CD4-positive, alpha-beta T cell treated with Interleukin-1 beta for 1 hour (primary cell): ENCODE results near the gene MVB12B.
A peak's percentile ranks its signal among the peaks of the same experiment; 100 is the strongest.

ENCODE experiments used
- DNase-seq, 2 donors: peaks; one replicate each; pipeline ENCODE4 v3.0.0-alpha.2; 2020 to 2022

The MVB12B gene

DNA sequence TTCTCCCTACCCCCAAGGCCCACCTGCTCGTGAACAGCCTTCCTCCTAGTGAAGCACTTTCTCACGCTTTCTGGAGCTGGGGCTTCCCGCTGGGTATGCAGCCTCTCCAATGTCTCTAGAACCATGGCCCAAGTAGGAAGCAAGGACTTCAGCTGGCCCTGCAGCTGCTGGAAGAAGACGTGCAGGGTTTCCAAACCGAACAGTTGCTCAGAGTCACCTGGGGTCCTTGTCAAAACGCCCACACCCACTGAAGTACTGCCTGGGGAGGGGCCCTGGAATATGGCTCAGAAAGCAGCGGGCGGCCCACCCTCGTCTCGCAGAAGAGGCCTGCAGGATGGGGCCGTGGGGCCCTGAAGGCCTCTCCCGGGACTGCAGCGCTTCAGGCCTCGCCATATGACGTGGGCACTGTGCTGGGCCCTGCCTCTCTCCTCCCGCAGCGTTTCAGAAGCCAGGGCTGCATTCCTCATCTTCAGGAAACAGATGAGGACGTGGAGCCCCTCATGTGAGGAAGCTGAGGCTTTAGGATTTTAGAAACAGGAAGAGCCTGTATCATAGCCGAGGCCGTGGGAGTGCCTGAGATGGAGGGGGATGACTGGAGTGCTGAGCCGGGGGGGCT lies 171.1 kb downstream of the MVB12B start:
- no peak for DNase-seq

DNA sequence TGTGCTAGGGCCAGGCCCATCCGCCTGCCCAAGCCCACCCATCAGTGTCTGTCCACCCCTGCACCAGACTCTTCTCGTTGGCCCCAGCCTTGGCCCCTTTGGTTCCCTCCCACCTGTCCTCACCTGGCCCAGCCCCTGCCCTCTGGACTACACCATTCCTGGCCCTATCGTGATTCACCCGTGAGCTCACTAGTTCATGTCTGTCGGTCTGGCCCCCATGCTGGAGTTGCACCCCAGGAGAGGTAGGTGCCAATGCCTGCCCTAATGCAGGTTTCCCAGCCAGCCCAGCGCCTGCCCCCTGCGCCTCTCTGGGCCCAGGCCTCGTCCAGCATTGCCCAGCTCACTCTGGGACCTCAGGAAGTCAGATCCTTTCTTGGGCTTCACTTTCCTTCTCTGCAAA lies 171.7 kb downstream of the MVB12B start:
- no peak for DNase-seq

DNA sequence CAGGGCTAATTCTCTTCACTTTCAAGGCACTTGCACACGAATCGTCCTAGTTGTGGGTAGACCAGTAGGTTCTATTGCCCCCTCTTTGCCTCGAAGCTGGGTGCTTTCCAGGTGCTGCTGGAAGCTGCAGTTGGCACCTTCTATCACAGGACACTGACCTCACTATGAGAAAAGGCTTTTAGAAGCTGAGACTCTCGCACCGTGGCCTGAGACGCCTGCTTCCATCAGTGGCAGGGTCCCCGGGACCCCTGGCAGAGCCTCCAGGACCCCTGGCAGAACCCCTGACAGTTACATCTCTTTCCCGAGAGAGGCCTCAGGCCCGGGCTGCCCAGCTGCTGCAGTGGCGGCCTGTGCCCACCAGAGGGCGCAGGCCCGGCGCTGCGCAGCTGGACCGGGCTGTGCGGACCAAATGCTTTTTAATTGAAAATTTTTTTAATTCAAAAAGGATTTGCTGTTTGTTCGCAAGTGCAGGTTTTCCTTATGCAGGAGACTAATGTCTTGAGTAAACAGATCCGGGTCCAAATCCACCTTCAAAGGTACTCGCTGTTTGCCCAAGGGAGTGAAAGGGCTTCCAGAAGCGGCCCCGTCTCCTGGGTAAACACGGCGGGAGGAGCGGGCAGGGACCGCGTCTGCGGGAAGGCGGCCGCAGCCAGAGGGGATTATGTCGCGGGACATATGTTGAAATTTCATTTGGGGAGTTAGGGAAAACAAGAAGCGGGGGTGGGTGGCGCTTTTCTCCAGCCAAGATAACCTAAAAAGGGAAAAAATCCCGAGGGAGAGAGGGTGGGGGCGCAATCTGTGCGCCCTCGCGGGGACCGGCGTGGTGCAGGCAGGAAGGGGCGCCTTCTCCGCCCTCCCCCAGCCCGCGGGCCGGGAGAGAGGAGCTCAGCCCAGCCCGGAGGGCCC lies 172.6 kb downstream of the MVB12B start:
- peak; percentile 40 to 48 for DNase-seq

- DNase-seq: no peak
Observed at GRCh38 chr9:126499911-126500599, 173.4 kb downstream of the MVB12B start.

DNA sequence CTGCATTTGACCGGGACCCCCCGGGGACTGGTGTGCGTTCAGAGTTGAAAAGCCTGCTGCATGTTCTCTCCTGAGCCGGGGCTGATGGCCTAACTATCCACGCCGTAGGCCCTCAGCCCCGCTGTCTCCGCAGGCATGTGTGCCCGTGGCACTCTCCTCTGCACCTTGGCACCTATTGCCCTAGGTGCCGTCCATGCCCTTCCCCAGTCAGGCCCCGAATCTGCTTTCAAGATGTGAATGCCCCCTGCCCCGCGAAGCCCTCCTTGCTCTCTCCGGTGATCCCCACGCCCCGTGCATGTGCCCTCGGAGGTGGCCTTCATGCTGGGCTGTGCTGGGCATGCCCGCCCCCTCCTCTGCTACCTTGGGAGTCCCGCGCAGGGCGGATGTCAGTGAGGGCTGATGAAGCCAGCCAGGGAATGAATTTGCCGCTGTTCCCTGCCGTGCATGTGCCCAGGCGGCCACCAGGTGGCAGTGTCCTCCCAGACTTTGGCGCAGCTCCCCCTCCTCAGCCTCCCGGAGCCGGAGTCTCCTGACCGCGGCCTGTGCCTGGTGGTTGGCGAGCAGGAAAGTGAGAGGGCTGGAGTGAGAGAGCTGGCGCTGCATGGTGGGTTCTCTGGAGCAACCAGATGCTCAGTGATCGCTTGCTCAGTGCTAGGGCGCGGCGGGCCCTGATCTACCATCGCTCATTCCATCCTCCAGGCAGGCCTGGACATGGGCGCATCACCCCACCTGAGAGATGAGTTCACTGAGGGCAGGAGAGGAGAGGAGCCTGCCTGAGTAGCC lies 174.2 kb downstream of the MVB12B start:
- DNase-seq: peak; percentile 64 to 69

GRCh38 chr9:126501383-126502331 lies 175.0 kb downstream of the MVB12B start:
- no peak for DNase-seq

- DNase-seq: no peak
Observed at GRCh38 chr9:126502417-126503332, 176.0 kb downstream of the MVB12B start.

DNA sequence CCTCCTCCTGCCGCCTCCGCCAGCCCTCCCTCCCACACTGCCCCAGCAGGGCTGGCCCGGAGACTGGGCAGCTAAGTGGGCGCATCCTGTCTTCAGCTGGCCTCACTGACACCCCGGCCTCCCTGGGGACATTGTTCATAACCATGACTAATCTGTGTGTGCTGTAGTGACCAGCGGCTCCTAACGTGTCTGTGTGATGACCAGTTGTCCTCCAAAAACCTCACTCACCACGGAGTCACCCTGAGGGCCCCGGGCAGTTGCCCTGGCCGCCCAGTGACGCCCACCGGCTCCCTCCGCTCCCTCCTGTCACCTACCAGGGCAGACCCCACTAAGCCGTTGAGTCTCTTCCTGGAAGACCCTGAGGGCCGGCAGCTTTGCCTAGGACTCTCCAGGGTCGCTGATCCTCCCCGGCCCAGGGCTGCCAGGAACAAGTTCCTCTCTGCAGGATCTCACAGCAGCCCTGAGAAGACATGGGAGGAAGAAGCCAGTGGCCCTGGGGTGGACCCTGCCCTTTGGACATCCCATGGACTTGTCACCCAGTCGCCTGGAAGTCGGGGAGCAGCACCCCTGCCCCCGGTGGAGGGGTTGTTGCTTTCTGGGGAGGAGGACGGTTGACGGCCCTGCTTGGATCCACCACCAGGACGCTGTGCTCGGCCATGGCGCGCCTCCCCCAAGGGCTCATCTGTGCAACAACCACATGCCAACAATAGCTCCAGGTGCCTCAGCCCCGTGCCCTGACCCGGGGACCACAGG lies 176.9 kb downstream of the MVB12B start:
- DNase-seq: no peak

DNA sequence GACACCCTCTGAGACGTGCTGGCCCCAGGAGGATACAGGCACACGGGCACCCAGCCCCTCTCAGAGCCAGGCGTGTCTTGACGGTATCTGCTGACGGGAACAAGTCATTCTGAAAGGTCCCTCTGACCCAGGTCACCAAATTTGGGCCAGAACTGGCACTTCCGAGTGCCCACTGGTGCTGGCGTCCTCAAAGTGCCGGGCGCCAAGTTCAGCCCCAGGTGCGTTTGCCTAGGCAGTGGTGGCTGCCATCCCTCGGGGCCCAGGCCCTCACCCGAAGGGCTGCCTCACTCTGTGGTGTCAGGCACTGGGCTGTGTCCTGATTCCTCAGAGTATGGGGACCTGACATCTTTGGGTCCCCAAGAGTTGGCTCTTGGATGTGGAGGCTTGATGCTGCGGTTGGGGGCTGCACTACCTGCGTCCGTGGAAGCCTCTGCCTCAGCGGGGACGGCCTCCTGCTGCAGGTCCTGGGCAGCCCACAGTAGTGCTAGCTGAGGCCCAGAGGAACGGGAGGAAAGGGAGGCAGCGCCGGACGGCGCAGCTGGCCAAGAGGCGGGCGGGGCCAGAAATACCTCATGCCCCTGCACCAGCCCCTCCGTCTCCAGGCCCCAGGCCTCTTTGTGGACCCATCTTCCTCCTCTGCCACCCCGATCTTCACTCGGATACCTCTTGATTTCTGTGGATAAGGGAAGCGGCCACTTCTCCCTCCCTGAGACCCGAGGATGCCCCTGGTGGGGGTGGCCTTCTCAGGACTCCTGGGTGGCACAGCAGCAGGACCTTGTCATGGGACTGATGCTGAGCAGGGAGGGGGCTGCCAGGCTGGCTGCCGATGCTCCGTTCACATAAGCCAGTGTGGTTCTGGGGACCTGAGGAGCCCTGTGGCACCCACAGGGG lies 177.7 kb downstream of the MVB12B start:
- no peak for DNase-seq

DNA sequence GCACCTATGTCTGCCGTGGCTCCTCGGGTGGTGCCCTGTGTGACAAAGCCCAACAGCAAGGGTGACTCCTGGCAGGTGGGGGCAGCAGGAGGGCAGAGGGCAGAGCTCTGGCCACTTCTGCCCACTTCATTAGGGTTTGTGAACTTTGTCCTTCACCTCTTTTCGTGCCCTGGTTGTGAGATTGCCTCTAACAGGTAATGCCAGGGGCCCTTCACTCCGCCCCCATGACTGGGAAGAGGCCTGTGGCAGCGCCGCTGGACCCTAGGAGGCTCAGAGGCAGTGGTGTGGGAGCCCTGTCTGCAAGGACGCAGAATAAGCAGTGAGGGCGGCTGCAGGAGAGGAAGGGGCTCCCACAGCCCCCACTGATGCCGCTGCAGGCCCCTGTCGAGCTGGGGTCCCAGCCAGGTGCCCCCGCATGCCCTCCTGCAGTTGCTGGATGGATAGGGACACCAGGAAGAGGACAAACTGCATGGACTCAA lies 178.4 kb downstream of the MVB12B start:
- no peak for DNase-seq

DNA sequence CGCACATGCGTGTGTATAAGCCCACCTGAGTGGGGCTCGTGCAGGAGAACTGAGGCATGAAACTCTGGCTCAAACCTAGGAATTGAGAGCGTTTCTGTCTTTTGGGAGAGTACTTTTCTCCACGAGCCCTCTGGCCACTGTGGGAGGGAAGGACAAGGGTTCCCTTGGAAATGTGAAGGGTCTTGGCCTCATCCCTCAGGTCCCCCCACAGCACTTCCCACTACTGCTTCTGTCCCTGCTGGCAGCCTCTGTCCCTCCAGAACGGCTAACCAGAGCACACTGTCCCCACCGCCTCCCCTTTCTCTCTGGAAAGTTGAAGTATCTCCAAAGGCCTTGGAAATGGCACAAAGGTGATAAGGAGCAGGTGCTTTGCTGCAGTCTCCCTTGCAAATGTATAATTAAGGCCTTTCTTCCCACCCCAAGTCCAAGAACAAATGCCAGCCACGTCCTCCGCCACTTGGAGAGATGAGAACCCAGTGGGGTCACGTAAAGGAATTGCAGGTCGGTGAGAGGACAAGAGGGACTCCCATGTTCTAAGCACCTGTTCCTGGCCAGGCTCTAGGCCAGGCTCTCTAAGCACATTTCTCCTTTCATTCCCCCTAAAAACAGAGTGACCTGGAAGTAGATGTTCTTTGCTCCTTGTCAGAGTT lies 179.2 kb downstream of the MVB12B start:
- DNase-seq: no peak

DNA sequence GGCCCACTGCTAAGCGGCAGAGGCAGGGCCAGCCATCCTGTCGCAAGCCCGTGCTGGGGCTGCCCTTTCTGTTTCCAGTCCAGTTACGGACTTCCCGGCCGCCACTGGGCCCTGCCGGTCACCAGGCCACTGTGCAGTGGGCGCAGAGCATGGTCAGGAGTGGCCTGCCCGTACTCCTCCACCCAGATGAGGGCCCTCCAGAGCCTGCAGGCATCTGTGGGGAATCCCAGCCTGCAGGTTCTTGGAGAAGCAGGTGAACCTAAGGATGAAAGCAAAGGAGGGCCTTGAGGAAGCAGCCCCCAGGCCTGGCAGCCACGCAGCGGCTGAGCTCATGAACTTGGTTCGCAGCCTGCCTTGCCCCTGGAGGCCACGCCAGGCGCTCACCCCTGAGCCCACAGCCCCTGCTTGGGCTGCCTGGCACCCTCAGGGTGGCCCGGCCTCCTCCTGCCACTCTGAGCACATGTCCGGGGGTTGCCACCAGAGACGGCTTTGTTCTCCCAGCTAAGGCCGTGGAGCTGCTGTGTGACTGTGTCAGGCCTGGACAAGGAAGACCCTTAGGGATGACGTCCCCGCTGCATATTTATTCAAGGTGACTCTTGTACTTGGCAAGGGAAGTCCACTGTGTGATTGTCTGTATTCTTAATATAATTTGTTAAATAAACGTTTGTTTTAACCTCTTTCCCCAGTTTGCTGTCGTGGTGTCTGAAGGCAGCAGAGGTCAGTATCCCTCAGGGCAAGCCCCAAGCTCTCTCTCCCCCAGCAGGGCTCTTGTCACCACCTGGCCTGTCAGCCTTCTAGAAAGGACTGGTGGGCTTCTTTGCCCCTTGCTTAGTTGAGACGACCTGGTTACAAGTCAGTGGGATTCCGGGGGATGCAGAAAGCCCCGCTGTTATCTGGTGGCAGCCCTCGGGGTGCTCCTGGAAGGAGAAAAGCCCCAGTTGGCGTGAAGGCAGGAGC lies 180.0 kb downstream of the MVB12B start:
- DNase-seq: no peak

- no peak for DNase-seq
Observed at GRCh38 chr9:126507318-126508109, 180.9 kb downstream of the MVB12B start.

DNA sequence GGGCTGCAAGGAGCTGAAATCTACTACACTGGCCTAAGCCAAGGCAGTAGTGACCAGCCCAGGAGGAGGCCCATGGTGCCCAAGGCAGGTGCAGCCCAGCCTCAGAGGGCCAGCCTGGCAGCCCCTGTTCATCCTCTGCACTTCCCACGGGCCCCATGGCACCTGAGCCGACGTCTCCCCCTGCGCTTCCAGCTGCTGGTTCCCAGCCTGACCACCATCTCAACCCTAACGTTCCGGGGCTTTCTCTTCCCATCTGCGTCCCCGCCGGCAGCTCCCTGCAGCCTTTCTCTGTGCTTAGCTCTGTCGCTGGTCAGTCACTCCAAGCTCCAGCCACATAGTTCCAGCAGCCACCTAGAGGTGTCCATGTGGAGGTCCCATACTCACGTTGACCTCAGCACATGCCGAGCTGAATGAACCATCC lies 181.6 kb downstream of the MVB12B start:
- no peak for DNase-seq

DNA sequence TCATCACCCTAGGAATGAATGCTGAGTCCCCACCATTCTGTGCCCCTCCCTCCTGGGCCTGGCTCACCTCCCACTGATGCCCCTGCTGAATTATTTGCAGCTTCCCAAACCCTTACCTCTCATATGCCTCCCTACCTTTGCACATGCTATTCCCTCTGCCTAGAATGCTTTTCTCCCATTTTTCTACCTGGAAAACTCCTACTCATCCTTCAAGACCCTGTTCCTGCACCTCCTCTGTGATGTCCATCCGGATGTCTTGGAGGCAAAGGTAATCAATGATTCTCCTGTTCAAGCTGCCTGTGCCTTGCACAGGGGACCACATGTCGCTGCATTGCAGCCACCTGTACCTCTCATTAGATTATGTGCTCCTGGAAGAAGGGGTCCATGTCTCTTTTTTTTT lies 182.3 kb downstream of the MVB12B start:
- DNase-seq: no peak

DNA sequence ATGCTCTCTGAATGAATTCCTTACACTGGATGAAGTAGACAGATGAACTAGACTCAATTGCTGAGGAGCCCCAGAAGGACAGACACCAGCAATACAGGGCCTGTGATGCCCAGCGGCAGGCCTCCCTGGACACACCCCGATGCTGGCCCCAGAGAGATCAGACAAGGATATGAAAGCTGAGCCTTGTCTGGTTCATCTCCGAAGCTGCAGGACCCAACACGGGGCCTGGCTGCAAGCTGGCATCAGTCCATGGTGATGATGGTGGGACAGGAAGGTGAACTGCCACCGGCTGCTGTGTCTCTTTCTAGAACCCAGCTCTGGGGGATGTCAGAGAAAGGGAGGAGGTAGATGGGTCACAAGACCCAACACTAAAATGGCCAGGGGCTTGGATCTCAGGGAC lies 183.1 kb downstream of the MVB12B start:
- no peak for DNase-seq
